ENCODE data around the gene TMEM181.

The TMEM181 gene

GRCh38 chr6:158561938-158562337 lies 2.0 kb downstream of the TMEM181 start:
- no peak for DNase-seq (ENCODE audit: low read depth in 2 of 2)

GRCh38 chr6:158564243-158565121 lies 4.6 kb downstream of the TMEM181 start:
- no peak for DNase-seq (ENCODE audit: low read depth in 2 of 2)

- no peak for DNase-seq (ENCODE audit: low read depth in 2 of 2)
Measured at GRCh38 chr6:158565122-158565429, 5.2 kb downstream of the TMEM181 start.

GRCh38 chr6:158565482-158566040 lies 5.7 kb downstream of the TMEM181 start:
- DNase-seq (ENCODE audit: low read depth in 2 of 2): no peak

GRCh38 chr6:158566207-158566818 lies 6.4 kb downstream of the TMEM181 start:
- no peak for DNase-seq (ENCODE audit: low read depth in 2 of 2)

- no peak for DNase-seq (ENCODE audit: low read depth in 2 of 2)
Measured at GRCh38 chr6:158567152-158567551, 7.3 kb downstream of the TMEM181 start.

DNA sequence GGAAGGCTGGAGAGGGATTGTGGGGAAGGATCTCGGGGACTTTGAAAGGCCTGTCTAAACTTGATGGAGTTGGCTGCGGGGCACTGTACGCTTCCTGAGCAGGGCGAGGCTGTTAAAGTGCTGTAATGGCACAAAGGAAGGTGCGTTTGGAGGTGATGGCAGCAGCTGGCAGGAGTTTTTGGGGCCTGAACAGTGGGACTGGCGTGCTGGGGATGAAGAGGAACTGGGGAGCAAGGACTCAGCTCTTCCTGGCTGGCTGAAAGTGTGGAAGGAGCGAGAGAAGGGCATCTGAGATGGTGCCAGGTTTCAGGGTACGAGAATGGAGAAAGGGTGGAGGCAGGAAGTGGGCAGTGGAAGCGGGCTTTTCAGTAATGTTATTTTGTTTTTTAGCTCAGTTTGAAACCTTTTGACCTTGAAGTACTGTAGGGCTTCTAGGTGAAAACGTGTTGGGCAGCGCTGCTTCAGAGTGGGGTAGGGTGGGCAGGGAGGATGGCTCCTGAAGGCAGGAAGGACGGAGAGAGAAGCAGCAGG lies 8.0 kb downstream of the TMEM181 start:
- no peak for DNase-seq (ENCODE audit: low read depth in 2 of 2)

GRCh38 chr6:158568549-158568948 lies 8.7 kb downstream of the TMEM181 start:
- DNase-seq (ENCODE audit: low read depth in 2 of 2): no peak

DNA sequence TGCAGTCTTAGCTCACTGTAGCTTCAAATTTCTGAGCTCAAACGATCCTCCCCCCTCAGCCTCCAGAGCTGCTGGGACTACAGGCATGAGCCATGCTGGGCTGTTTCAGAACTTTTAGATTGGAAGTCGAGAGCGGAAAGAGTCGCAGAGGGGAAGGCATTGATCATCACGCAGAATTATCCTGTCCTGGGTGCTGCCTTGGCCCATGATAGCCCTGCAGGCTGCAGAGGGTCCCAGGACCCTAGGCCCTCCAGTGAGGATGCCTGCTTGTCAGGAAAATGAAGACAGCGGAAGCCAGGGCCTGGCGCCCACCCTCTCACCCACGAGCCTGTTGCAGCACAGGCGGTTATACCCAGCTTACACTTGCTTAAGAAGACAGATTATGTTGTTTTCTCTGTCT lies 9.1 kb downstream of the TMEM181 start:
- no peak for DNase-seq (ENCODE audit: low read depth in 2 of 2)

DNA sequence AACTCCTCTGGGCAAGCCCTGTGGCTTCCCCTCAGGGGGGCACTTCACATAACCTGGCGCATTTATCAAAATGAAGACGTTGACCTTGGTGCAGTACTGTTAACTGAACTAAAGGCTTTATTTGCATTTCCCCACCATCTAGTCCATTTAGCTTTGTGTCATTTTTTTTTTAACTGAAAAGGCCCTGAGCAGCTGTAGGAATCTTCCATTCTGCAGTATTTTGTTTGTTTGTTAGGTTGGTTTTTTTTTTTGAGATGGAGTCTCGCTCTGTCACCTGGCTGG lies 10.7 kb downstream of the TMEM181 start:
- no peak for DNase-seq (ENCODE audit: low read depth in 2 of 2)

- DNase-seq (ENCODE audit: low read depth in 2 of 2): no peak
Measured at GRCh38 chr6:158571826-158572652, 12.1 kb downstream of the TMEM181 start.

GRCh38 chr6:158572653-158573541 lies 13.0 kb downstream of the TMEM181 start:
- DNase-seq (ENCODE audit: low read depth in 2 of 2): no peak

DNA sequence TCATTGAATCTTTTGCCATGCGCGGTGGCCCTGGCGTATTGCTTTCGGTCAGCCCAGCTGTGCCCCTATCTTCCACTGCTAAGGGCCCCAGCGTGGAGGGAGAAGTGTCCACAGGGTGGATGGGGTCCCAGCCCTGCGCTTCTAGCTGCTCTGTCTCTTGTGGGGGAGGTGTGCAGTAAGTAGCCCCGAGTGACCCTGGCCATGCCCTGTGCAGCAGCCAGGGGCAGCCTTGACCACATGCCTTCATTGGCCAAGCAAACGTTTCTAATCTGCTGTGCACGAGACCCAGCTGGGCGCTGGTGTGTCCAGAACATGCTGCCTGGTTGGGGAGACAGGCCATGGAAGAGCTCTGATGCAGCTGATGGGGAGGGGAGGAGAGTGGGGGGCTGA lies 13.6 kb downstream of the TMEM181 start:
- DNase-seq (ENCODE audit: low read depth in 2 of 2): no peak

DNA sequence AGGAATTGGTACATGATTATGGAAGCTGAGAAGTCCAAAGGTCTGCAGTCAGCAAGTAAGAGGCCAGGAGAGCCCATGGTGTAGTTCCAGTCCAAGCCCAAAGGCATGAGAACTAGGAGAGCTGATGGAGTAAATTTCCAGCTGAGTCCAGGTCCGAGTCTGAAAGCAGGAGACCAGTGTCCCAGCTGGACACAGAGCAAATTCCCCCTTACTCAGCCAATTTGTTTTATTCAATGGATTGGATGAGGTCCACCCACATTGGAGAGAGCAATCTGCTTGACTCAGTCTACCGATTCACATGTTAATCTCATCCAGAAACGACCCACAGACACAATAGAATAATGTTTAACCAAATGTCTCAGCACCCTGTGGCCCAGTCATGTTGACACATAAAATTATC lies 14.9 kb downstream of the TMEM181 start:
- DNase-seq (ENCODE audit: low read depth in 2 of 2): no peak

DNA sequence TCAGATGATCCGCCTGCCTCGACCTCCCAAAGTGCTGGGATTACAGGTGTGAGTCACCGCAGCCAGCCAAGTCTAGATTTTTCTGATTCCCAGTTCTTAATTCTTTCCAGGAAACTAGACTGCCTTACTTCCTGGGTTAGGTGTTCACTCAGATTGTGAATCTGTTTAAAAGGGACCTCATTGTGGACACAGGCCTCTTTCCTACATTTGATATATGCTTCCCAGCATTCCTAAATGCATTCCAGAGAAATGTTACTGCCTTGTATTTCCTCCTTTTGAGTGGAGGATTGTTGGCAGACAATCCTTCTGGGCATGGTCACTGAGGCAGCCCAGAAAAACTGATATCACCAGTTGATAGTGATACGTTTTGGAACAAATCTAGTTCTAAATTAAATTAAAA lies 15.7 kb downstream of the TMEM181 start:
- no peak for DNase-seq (ENCODE audit: low read depth in 2 of 2)

DNA sequence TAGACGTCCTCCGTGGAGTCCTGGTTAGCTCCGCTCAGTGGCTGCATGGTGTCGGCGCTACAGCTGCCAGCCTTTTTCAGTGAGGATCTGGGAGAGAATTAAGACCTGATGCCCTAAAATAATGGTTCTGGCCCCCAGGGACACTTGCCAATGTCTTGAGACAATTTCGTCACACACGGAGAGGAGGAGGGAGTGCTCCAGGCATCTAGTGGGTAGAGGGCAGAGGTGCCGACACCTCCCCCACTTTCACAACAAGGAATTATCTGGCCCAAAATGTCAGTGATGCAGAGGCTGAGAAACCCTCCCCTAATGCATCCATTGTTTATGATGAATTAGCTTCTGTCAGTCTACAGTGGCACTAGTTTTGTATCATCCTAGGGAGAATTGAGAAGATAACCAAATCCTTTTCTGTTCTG lies 24.4 kb downstream of the TMEM181 start:
- DNase-seq (ENCODE audit: low read depth in 2 of 2): no peak

DNA sequence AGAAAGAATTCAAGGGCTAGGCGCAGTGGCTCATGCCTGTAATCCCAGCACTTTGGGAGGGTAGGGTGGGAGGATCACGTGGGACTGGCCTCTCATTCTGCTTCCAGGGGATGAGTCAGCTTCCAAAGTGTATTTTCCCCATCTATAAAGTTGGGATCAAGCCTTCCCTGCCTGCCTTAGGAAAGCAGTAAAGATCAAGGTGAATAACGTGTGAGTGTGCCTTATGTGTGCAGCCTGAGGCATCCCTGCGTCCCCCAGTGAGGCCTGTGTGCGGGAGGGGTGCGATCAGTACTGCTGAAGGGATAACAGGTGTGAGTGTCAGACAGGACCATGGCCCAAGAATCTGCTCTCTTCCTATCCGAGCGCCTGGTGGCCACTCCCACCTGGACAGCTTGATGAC lies 26.8 kb downstream of the TMEM181 start:
- no peak for DNase-seq (ENCODE audit: low read depth in 2 of 2)

- no peak for DNase-seq (ENCODE audit: low read depth in 2 of 2)
Measured at GRCh38 chr6:158589366-158589765, 29.5 kb downstream of the TMEM181 start.

DNA sequence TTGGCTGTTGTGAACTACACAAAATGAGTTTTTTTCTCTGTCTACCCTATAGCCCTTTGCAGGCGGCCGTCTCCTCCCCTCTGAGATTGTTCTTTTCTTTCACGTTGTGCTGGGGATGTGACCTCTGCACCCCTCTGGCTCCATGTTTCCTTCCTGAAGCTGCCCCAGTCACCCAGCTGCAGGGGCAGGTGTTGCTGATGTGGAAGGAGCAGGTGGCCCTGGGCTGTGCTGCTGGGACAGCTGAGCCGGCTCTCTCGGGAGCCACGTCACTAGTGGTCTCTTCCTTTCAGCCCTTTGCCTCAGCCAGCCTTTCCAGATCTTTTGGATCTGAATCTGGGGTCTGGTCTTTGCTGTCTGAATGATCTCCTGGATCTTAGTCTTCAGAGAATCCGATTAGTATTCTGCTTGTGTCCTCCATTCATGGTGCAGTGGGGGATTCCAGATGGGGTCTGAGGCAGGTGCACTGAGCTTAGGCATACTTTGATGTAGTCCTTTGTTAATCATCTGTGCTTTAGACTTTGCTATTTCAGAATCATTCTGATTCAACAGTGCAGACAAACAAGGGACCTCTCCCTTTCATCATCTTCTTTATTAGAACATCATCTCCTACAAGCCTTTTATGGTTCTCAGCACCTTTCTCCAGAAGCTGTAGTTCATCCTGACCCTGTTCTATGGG lies 31.4 kb downstream of the TMEM181 start:
- no peak for DNase-seq (ENCODE audit: low read depth in 2 of 2)

DNA sequence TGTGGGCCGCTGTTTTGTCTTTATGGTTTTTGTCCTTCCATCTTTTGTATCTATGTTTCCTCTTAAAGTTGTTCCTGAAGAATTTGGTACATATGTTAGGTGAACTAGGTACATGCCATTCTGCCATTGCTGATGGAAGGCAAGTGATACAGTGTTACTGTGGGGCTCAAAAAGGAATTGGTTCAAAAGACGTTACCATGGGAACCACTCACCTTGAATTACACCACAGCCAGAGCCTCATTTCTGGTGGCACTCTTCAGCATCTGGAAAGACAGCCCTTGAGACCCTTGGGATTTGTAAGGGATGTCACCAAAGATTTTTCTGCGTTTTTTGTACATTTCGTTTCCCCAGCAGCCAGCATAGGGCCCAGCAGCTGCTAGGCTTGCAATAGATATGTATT lies 31.9 kb downstream of the TMEM181 start:
- DNase-seq (ENCODE audit: low read depth in 2 of 2): no peak

DNA sequence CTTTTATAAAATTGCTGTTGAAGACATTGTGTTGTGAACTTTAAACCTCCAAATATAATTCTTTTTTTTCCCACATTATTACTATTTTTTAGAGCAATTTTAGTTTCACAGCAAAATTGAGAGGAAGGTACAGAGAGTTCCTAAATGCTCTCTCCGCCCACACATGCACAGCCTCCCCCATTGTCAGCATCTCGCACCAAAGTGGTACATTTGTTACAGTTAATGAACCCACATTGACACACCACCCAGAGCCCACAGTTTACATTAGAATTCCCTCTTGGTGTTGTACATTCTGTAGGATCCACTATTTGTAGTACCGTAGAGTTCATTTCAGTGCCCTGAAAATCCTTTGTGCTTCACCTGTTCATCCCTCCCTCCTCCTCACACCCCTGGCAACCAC lies 33.8 kb downstream of the TMEM181 start:
- no peak for DNase-seq (ENCODE audit: low read depth in 2 of 2)

All from stimulated activated CD4-positive, alpha-beta T cell treated with anti-CD3 and anti-CD28 coated beads, Interleukin-12 subunit alpha, Interleukin-12 subunit beta, amount 100 ng/mL, for 24 hours (primary cell).